Epidermal melanocyte (primary cell): Measurements from ENCODE around the gene DUSP2.

Experiments used
- DNase-seq: peaks from one replicate; pipeline ENCODE4 v3.0.0; 2011; ENCODE audit warnings: low spot score; ENCODE audit not compliant: insufficient read length

The DUSP2 gene

GRCh38 chr2:96114903-96115581 lies 30.2 kb downstream of the DUSP2 start:
- no peak for DNase-seq

- no peak for DNase-seq
These were observed 30.7 kb downstream of the DUSP2 start for GRCh38 chr2:96114546-96114902.

GRCh38 chr2:96113951-96114350 lies 31.3 kb downstream of the DUSP2 start:
- DNase-seq, result no peak

DNA sequence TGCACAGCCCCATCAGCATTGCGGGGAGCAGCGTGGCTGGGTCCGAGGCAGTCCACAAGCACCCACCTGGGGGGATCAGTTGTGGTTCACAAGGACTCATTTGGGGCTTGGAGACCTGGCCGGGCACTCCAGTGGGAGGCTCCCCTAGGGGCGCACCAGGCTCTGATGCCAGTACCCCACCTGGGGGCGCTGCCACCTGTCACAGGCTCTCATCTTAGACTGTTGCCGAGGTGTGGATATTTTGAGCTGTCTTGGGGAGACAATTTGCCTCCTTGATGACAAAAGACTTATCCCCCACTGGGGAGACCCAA lies 31.9 kb downstream of the DUSP2 start:
- no peak for DNase-seq

- no peak for DNase-seq
These were observed 32.5 kb downstream of the DUSP2 start for GRCh38 chr2:96112501-96113366.

- no peak for DNase-seq
These were observed 33.3 kb downstream of the DUSP2 start for GRCh38 chr2:96111823-96112500.

- no peak for DNase-seq
These were observed 34.0 kb downstream of the DUSP2 start for GRCh38 chr2:96111257-96111640.

DNA sequence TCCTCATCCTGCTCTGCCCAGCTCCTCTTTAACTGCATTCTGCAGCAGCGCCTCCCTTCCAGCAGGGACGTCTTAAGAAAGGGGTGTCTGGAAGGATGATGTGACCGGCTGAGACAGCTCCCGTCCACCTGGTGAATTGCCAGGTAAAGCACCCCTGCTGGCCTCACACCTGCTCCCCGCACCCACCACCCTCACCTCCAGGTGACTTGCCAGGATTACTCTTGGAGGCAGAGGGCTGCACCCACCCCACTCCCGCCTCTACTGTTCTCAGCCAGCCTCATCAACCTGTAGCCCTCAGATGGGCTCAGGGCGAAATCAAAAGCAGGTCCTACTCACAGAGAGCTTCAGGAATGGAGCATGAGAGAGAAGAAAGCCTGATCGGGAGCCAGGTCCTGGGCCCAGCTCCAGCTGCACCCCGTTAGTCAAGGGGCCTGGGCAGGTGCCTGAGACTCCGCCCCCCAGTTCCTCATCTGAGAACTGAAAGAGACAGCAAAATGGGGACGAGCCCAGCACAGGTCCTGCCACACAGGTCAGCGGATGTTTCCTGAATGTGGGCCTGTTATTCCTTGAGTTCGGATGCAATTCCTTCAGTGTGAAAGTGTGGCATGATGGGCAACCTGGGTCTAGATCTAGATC lies 34.5 kb downstream of the DUSP2 start:
- DNase-seq, result no peak

DNA sequence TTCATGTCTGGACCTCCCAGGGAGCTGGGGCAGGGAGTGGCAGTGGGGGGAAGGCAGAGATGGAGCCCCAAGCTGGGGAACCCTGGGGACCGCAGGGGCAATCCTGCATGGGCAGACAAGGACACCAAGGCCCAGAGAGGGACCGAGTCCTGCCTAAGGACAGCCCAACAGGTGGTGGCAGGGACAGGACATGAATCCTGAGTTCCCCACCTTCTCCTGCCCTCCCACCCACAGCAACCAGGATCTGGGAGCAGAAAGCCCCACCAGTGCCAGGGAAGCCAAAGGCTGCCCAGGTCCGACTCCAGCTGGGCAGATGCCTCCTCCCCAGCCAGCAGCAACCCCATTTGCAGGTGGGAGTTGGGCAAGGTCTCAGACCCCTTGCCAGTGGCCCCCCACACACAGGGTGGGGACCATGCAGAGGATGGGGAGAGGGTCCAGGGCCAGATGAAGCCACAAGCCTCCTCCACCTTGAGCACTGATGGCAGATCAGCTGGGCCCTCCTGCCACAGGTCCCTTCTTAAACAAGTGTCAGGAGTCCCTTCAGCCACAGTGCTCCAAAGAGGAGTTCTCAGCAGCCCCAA lies 35.2 kb downstream of the DUSP2 start:
- DNase-seq, result no peak

DNA sequence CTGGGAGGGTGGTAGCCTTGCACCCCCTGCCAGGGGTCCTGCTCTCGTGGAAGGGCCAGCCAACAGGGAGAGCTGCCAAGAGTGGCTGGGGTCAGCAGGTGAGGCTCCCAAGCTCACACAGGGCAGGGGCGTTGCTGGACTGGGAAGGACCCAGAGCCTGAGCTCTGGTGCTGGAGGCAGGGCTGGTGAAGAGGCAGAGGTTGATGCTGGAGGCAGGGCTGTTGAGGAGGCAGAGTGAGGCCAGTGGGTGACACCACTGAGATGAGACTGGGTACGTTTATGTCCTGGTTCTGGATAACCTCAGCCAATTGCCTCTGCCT lies 35.9 kb downstream of the DUSP2 start:
- no peak for DNase-seq

DNA sequence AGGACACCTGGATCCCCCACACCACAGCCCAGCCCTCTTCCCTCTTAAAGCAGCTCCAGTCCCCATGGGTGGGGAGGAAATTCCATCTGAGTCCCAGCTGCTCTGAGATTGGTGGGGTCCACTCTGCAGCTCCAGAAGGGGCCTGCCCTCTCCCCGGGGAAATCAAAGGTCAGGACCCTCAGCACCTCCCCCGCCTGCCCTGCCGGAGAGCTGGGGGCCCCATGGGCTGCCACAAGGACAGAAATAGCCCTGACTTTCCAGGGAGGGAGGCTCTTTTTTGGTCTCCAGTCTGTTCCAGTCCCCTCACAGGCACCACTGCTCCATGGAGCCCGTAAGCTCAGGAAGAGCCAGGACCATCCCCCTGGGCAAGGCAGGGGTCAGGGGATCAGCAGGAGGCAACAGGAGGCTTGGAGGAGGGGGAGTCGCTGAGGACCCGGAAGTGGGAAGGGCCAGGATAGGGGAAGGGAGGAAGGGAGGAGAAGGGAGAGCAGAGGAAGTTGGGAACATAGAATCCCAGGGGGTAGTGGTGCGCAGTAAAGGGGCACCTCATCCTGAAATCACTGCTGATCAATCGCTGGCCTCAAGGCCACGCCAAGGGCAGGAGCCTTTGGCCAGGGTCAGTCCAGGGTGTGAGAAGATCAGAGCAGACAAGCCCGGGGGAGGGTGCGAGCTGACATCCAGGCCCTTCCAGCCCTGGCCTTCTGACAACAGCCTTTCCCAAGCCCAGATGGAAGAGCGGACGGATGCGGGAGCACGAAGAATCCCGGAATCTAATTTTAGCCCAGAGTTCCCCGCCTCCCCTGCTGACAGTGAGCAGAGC lies 36.5 kb downstream of the DUSP2 start:
- DNase-seq, result peak; percentile 8

DNA sequence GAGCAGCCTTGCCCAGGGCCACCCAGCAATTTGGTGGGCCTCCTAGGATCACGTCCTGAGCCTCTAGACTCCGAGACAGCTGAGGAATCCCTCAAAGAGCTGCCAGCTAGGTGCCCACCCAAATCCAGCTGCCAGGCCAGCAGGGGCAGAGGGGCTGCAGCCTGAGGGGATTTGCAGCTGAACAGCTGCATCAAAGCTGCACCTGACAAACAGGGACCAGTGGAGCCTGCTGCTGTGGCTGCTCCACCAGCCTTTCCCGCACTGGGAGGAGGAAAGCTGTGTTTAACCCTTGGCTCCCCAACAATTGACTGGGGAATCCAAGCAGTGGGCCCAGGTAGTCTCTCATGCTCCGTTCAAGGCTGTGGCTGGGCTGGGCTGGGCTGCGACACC lies 37.1 kb downstream of the DUSP2 start:
- DNase-seq, result no peak

DNA sequence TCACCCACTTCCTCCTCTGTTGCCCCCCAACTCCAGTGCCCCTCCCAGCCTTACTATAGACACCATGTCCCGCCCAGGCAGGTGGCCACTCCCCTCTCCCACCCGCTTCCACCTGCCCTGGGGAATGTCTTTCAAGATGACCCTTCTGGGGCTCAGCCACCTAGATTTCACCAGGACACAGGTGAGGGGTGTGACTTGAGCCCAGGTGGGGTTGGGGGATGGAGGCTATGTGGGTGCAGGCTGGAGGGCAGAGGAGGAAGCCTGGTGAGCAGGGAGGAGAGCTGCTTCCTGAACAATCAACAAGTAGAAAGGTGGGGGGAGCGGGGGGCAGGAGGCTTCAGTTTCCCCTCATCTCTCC lies 37.6 kb downstream of the DUSP2 start:
- DNase-seq, result no peak

DNA sequence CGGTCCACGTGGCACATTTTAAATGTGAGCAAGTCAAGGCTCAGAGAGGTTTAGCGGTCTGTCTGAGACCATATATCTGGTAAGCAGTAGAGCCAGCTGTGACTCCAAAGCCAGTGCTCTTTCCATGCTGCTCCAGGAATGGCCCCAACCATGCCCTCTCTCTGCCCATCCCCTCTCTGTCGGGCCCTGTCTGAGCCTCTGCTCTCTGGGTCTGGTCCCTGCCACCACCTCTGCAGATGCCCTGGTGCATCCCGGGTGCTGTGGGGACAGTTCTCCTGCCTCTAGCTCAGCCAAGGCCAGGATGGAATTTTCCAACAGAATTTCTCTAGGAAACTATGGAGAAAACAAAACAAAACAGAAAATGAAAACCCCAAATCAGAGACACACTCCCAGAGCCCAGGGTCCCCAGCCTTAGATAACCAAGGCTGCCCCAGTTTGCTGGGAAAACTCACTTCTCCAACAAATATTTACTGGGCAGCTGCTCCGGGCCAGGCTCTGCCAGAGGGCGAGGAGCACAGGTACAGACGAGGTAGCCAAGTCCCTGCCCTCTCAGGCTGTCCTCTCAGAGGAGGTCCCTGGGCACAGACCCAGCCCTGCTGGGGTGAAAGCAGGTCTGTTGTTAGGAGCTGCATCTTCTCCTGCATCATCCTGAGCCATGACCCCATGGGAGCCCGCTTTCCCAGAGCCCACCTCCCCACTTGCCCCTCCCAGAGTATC lies 38.1 kb downstream of the DUSP2 start:
- DNase-seq, result no peak

DNA sequence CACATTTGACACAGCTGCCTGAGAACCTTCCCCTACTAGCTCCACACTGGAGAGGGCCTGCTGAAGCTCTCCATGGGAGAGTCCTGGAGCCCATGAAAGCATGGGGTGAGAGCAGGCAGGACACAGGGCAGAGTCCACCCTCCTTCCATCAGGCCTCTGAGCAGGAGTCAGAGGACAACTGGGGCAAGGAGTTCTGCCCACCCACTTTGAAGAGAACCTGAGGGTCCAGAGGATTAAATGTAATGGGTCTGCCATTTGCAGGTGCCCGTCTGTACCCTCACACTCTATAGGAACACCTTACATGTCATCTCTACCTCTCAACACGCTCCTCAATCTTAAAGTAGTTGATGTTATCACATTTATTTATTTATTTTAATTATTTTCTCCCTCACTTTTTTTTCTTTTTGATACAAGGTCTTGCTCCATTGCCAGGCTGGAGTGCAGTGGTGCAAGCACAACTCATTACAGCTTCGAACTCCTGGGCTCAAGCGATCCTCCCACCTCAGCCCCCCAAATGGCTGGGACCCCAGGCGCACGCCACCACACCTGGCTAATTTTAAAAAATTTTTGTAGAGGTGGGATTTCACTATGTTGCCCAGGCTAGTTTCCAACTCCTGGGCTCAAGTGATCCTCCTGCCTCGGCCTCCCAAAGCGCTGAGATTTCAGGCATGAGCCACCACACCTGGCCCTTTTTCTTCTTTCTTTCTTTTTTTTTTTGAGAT lies 39.1 kb downstream of the DUSP2 start:
- DNase-seq, result no peak

DNA sequence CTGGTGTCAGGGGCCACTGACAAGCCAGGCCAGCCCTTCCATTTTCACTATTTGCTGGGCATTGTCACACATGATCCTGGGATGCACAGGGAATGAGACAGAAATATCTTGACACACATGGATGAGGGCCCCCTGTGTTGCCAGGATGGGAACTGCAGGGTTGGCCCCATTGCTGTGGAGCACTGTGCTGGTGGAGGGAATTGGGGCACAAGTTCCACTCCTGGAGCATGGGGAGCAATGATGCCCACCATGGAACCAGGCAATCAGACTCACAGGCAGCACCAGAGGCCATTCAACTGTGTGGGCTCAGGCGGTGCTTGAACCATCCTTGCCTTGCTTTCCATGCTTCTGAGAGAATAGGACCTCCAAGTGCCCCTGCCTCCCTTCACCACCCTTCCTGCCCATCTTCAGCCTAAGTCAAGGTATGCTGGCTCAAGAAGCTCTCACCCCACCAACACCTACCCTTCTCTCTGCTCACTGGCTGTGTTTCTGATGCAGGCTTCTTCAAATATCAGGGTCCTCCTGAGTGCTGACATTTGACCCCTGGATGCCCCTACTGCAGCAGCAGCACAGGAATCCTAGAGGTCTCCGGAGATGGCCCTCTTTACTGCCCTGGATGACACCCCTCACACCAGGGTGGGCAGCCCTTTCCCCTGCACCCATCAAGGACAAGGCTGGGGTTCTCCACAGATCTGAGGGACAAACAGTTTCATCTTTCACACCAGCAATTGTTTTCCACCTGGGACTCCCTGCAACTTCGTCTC lies 39.9 kb downstream of the DUSP2 start:
- no peak for DNase-seq

- DNase-seq, result no peak
These were observed 40.8 kb downstream of the DUSP2 start for GRCh38 chr2:96104487-96104861.

- no peak for DNase-seq
These were observed 41.3 kb downstream of the DUSP2 start for GRCh38 chr2:96103761-96104486.
